ENCODE results near the gene PER3.

PER3 gene

DNA sequence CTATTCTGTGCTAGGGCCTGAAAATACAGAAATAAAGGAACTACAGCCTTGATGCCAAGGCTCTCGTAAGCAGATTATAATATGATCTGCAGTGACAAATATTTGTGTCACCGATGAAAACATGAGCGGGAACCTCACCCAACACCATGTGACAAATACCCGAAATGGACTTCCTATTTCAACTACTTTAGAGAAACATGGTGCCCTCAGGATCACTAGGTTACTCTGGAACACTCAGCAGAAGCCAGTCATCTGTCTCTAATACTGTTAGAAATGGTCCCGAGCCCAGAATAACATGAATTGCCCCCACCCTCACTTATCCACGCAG, 13.5 kb upstream of the PER3 start (continued):
- TF ChIP-seq, protein P1, sequence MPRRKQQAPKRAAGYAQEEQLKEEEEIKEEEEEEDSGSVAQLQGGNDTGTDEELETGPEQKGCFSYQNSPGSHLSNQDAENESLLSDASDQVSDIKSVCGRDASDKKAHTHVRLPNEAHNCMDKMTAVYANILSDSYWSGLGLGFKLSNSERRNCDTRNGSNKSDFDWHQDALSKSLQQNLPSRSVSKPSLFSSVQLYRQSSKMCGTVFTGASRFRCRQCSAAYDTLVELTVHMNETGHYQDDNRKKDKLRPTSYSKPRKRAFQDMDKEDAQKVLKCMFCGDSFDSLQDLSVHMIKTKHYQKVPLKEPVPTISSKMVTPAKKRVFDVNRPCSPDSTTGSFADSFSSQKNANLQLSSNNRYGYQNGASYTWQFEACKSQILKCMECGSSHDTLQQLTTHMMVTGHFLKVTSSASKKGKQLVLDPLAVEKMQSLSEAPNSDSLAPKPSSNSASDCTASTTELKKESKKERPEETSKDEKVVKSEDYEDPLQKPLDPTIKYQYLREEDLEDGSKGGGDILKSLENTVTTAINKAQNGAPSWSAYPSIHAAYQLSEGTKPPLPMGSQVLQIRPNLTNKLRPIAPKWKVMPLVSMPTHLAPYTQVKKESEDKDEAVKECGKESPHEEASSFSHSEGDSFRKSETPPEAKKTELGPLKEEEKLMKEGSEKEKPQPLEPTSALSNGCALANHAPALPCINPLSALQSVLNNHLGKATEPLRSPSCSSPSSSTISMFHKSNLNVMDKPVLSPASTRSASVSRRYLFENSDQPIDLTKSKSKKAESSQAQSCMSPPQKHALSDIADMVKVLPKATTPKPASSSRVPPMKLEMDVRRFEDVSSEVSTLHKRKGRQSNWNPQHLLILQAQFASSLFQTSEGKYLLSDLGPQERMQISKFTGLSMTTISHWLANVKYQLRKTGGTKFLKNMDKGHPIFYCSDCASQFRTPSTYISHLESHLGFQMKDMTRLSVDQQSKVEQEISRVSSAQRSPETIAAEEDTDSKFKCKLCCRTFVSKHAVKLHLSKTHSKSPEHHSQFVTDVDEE (CRISPR knock-in tag; IDR thresholded peaks at IDR 0.05): no peak
- TF ChIP-seq ZNF70 (CRISPR knock-in tag; IDR thresholded peaks at IDR 0.05): no peak
- no peak for TF ChIP-seq RARB (CRISPR knock-in tag; IDR thresholded peaks at IDR 0.05)
- TF ChIP-seq ZNF565 (CRISPR knock-in tag; conservative IDR thresholded peaks at IDR 0.05; ENCODE audit: low read depth): no peak
- TF ChIP-seq ZC3H10 (CRISPR knock-in tag; IDR thresholded peaks at IDR 0.05): no peak
- no peak for TF ChIP-seq ESRRG (CRISPR knock-in tag; IDR thresholded peaks at IDR 0.05)

- no peak for TF ChIP-seq ZNF70 (CRISPR knock-in tag; IDR thresholded peaks at IDR 0.05)
- ATAC-seq: peak; percentile 88
Observed at GRCh38 chr1:7770997-7771822, 12.9 kb upstream of the PER3 start, which contains the start of gene VAMP3. TSS of gene VAMP3 (plus strand) at chr1:7771296. CDS start at chr1:7771384, 88 bp downstream.

DNA sequence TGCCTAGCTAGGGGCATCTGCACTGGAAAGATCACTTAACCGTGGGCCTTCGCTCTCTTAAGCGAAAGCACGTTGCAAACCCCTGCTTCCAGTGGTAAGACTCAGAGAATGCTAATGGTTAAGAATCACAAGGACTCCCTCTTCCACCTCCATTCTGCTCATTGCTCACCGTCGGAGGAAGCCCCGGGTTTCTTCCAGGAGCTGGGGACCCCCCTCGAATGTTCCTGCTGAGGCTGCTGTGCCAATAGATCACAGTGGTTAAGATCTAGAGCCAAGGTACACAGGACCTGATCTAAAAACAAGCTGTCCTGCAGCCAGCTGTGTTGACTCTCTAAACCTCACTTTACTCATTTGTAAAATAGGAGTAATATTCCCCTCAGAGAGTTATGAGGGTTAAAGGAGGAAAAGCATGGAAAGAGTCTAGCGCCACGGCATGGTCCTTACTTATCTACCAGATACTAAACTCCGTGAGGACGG, 12.2 kb upstream of the PER3 start:
- TF ChIP-seq POU6F1 (CRISPR knock-in tag; IDR thresholded peaks at IDR 0.05; ENCODE audit: borderline replicate concordance, low read depth) (no peak), RARB (CRISPR knock-in tag; IDR thresholded peaks at IDR 0.05) (no peak), ZFP30 (CRISPR knock-in tag; IDR thresholded peaks at IDR 0.05) (no peak), BACH2 (CRISPR knock-in tag; IDR thresholded peaks at IDR 0.05; ENCODE audit: borderline replicate concordance) (no peak), PATZ1 (CRISPR knock-in tag; IDR thresholded peaks at IDR 0.05; ENCODE audit: borderline replicate concordance) (no peak), PPARA (CRISPR knock-in tag; IDR thresholded peaks at IDR 0.05; ENCODE audit: borderline replicate concordance) (no peak), ZNF565 (CRISPR knock-in tag; conservative IDR thresholded peaks at IDR 0.05; ENCODE audit: low read depth) (no peak), TCF4 (CRISPR knock-in tag; IDR thresholded peaks at IDR 0.05; ENCODE audit: borderline replicate concordance) (no peak), OSR1 (CRISPR knock-in tag; IDR thresholded peaks at IDR 0.05) (no peak), ISL1 (CRISPR knock-in tag; IDR thresholded peaks at IDR 0.05) (no peak), ZC3H10 (CRISPR knock-in tag; IDR thresholded peaks at IDR 0.05) (no peak), CSDC2 (CRISPR knock-in tag; IDR thresholded peaks at IDR 0.05) (no peak)
- TF ChIP-seq, protein P2, sequence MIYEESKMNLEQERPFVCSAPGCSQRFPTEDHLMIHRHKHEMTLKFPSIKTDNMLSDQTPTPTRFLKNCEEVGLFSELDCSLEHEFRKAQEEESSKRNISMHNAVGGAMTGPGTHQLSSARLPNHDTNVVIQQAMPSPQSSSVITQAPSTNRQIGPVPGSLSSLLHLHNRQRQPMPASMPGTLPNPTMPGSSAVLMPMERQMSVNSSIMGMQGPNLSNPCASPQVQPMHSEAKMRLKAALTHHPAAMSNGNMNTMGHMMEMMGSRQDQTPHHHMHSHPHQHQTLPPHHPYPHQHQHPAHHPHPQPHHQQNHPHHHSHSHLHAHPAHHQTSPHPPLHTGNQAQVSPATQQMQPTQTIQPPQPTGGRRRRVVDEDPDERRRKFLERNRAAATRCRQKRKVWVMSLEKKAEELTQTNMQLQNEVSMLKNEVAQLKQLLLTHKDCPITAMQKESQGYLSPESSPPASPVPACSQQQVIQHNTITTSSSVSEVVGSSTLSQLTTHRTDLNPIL (CRISPR knock-in tag; IDR thresholded peaks at IDR 0.05; ENCODE audit: low read depth): no peak
- TF ChIP-seq, protein P3, sequence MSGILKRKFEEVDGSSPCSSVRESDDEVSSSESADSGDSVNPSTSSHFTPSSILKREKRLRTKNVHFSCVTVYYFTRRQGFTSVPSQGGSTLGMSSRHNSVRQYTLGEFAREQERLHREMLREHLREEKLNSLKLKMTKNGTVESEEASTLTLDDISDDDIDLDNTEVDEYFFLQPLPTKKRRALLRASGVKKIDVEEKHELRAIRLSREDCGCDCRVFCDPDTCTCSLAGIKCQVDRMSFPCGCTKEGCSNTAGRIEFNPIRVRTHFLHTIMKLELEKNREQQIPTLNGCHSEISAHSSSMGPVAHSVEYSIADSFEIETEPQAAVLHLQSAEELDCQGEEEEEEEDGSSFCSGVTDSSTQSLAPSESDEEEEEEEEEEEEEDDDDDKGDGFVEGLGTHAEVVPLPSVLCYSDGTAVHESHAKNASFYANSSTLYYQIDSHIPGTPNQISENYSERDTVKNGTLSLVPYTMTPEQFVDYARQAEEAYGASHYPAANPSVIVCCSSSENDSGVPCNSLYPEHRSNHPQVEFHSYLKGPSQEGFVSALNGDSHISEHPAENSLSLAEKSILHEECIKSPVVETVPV (CRISPR knock-in tag; IDR thresholded peaks at IDR 0.05): no peak
- ATAC-seq: no peak

- no peak for ATAC-seq
- TF ChIP-seq CSDC2 (CRISPR knock-in tag; IDR thresholded peaks at IDR 0.05): no peak
- no peak for TF ChIP-seq TOX (CRISPR knock-in tag; IDR thresholded peaks at IDR 0.05; ENCODE audit: borderline replicate concordance)
- TF ChIP-seq BACH2 (CRISPR knock-in tag; IDR thresholded peaks at IDR 0.05; ENCODE audit: borderline replicate concordance): no peak
- no peak for TF ChIP-seq ZNF8 (CRISPR knock-in tag; IDR thresholded peaks at IDR 0.05)
- no peak for TF ChIP-seq GLIS3 (CRISPR knock-in tag; IDR thresholded peaks at IDR 0.05)
- TF ChIP-seq TCF4 (CRISPR knock-in tag; IDR thresholded peaks at IDR 0.05; ENCODE audit: borderline replicate concordance): no peak
- TF ChIP-seq ZNF70 (CRISPR knock-in tag; IDR thresholded peaks at IDR 0.05): no peak
- TF ChIP-seq, protein P1 (CRISPR knock-in tag; IDR thresholded peaks at IDR 0.05): no peak
- TF ChIP-seq ZNF565 (CRISPR knock-in tag; conservative IDR thresholded peaks at IDR 0.05; ENCODE audit: low read depth): no peak
- TF ChIP-seq ESRRG (CRISPR knock-in tag; IDR thresholded peaks at IDR 0.05): no peak
- TF ChIP-seq PATZ1 (CRISPR knock-in tag; IDR thresholded peaks at IDR 0.05; ENCODE audit: borderline replicate concordance): no peak
Observed at GRCh38 chr1:7777591-7777990, 6.5 kb upstream of the PER3 start.
